NB4 (cell line): ENCODE results near the gene GK.

ENCODE experiments used
- CTCF ChIP-seq: IDR thresholded peaks from one replicate; pipeline ENCODE4 v1.5.1; 2012; ENCODE audit warnings: low read depth, low read length
- MAX ChIP-seq: IDR thresholded peaks from 2 replicates; pipeline ENCODE4 v1.6.1; 2011; ENCODE audit warnings: low read depth, low read length
- POLR2A ChIP-seq: IDR thresholded peaks from 2 replicates; pipeline ENCODE4 v1.6.1; 2011; ENCODE audit warnings: mild to moderate bottlenecking; ENCODE audit not compliant: insufficient read length; ENCODE audit errors: extremely low read depth

GRCh38 chrX:30665471-30665870, 12.2 kb downstream of the GK start:
- TF ChIP-seq MAX (no peak), POLR2A (no peak), CTCF (no peak)
